CD14-positive monocyte (primary cell): ENCODE measurements around the gene KLHL41. TPM values are rescaled to one million over a fixed set of nuclear protein-coding genes. Genes with fewer than 3 reads are reported as not detected.

Experiments
- DNase-seq, 3 donors: peaks; one replicate each; pipeline ENCODE4 v3.0.0-alpha.2; 2011 to 2022
- H2AFZ ChIP-seq: 2 replicates; pipeline ENCODE4 v1.6.0; 2012; ENCODE audit warnings: mild to moderate bottlenecking, low read depth, low read length, inconsistent platforms; ENCODE audit not compliant: insufficient read depth, poor library complexity, severe bottlenecking
- H3K27ac ChIP-seq, 2 donors: 1 replicate in 1 of 2; 2 replicates in 1 of 2; pipeline ENCODE4 v1.5.1; 2012 to 2013; ENCODE audit warnings: low read length in 2 of 2, control low read depth in 1 of 2, inconsistent platforms in 1 of 2, low read depth in 1 of 2, mild to moderate bottlenecking in 1 of 2
- H3K27me3 ChIP-seq, 2 donors: one replicate each; pipeline versions ENCODE4 v1.6.0 to v1.6.1; 2011 to 2013; ENCODE audit warnings: low read length in 2 of 2; ENCODE audit not compliant: control insufficient read depth in 2 of 2, insufficient read depth in 2 of 2
- H3K36me3 ChIP-seq, 2 donors: replicated peaks in 1 of 2; 1 replicate in 1 of 2; 2 replicates in 1 of 2; pipeline versions ENCODE4 v1.5.1 to v1.6.1; 2012 to 2013; ENCODE audit warnings: low read length in 2 of 2, control low read depth in 1 of 2, inconsistent platforms in 1 of 2, mild to moderate bottlenecking in 1 of 2; ENCODE audit not compliant: insufficient read depth in 2 of 2, control insufficient read depth in 1 of 2
- H3K4me1 ChIP-seq, 2 donors: 1 replicate in 1 of 2; 2 replicates in 1 of 2; pipeline versions ENCODE4 v1.5.1 to v1.6.1; 2012 to 2013; ENCODE audit warnings: low read length in 2 of 2, control low read depth in 1 of 2, inconsistent platforms in 1 of 2, mild to moderate bottlenecking in 1 of 2, moderate library complexity in 1 of 2; ENCODE audit not compliant: insufficient read depth in 2 of 2, control insufficient read depth in 1 of 2
- H3K4me2 ChIP-seq: replicated peaks from 2 replicates; pipeline ENCODE3; 2012; ENCODE audit warnings: low read length, moderate library complexity, mild to moderate bottlenecking; ENCODE audit not compliant: poor library complexity, severe bottlenecking; ENCODE audit errors: extremely low read depth
- H3K4me3 ChIP-seq, 3 experiments: fragments of 200-600 bp in 1 of 3; sonication (generic) in 1 of 3; replicated peaks in 1 of 3; 1 replicate in 2 of 3; 2 replicates in 1 of 3; pipeline ENCODE4 v1.5.1; 2011 to 2013; ENCODE audit warnings: low read length in 3 of 3, mild to moderate bottlenecking in 3 of 3, control low read depth in 2 of 3, low read depth in 2 of 3, inconsistent platforms in 1 of 3, moderate library complexity in 1 of 3
- H3K79me2 ChIP-seq: 2 replicates; pipeline ENCODE4 v1.6.0; 2012; ENCODE audit warnings: mild to moderate bottlenecking, control low read depth, inconsistent platforms, low read length, moderate library complexity; ENCODE audit not compliant: insufficient read depth
- H3K9ac ChIP-seq: 2 replicates; pipeline ENCODE4 v1.6.0; 2017; ENCODE audit warnings: low read length, mild to moderate bottlenecking; ENCODE audit not compliant: insufficient read depth, poor library complexity, severe bottlenecking
- H3K9me3 ChIP-seq, 2 donors: replicated peaks in 1 of 2; 1 replicate in 1 of 2; 2 replicates in 1 of 2; pipeline versions ENCODE4 v1.5.1 to v1.6.1; 2012 to 2013; ENCODE audit warnings: low read length in 2 of 2, control low read depth in 1 of 2; ENCODE audit not compliant: control insufficient read depth in 1 of 2, insufficient read depth in 1 of 2
- H4K20me1 ChIP-seq: 2 replicates; pipeline ENCODE4 v1.6.0; 2012; ENCODE audit warnings: mild to moderate bottlenecking, low read length, control low read depth, moderate library complexity; ENCODE audit not compliant: insufficient read depth
- H3K27ac Mint-ChIP-seq, 7 donors: one replicate each; pipeline ENCODE4 v1.8.0; 2020; ENCODE audit warnings: mild to moderate bottlenecking in 7 of 7, mixed read lengths in 7 of 7, moderate library complexity in 6 of 7, inconsistent platforms in 2 of 7
- H3K27me3 Mint-ChIP-seq, 3 donors: one replicate each; pipeline ENCODE4 v1.8.0; 2021 to 2022; ENCODE audit warnings: low read depth in 3 of 3, mild to moderate bottlenecking in 3 of 3, mixed read lengths in 3 of 3, moderate library complexity in 3 of 3, inconsistent platforms in 1 of 3
- H3K36me3 Mint-ChIP-seq, 2 donors: one replicate each; pipeline ENCODE4 v1.8.0; 2020; ENCODE audit warnings: mixed read lengths in 2 of 2, inconsistent platforms in 1 of 2, mild to moderate bottlenecking in 1 of 2
- H3K4me1 Mint-ChIP-seq: one replicate; pipeline ENCODE4 v1.8.0; 2020; ENCODE audit warnings: mild to moderate bottlenecking, mixed read lengths
- H3K4me3 Mint-ChIP-seq, 2 donors: one replicate each; pipeline ENCODE4 v1.8.0; 2020; ENCODE audit warnings: mild to moderate bottlenecking in 2 of 2, mixed read lengths in 2 of 2, moderate library complexity in 1 of 2
- H3K9me3 Mint-ChIP-seq, 7 donors: one replicate each; pipeline ENCODE4 v1.8.0; 2020 to 2022; ENCODE audit warnings: mixed read lengths in 7 of 7, mild to moderate bottlenecking in 6 of 7, moderate library complexity in 6 of 7, inconsistent platforms in 2 of 7
- WGBS: methylation state at CpG from one replicate; pipeline ENCODE4 v1.1.5; 2013; ENCODE audit warnings: missing lambda C conversion rate; ENCODE audit not compliant: insufficient coverage; 5-methylcytosine and 5-hydroxymethylcytosine counted together
- intact Hi-C, 2 donors: fragments of 100-400 bp; cut with micrococcal nuclease; formaldehyde crosslinking; loops; one replicate each; pipeline versions ENCODE4 v1.15.0 to v1.15.1; 2023
- polyA plus RNA-seq, 3 donors: library from polyadenylated mRNA; depleted of rRNA in 1 of 3; unstranded in 2 of 3; stranded (reverse) in 1 of 3; fragments of 300-500 nt in 2 of 3; fragments of >200 nt in 1 of 3; fragmentation: Illumina TruSeq in 2 of 3; gene quantifications; 1 replicate in 2 of 3; 2 replicates in 1 of 3; pipeline ENCODE4 v1.2.3, GENCODE V29; 2012 to 2021
- TF ChIP-seq, protein P1 (sequence below): fragments of 200-600 bp; IDR thresholded peaks from one replicate; pipeline ENCODE4 v1.8.0; 2022; ENCODE audit warnings: antibody characterized with exemption, mild to moderate bottlenecking

Gene KLHL41
- polyA plus RNA-seq, 3 donors: not detected

DNA sequence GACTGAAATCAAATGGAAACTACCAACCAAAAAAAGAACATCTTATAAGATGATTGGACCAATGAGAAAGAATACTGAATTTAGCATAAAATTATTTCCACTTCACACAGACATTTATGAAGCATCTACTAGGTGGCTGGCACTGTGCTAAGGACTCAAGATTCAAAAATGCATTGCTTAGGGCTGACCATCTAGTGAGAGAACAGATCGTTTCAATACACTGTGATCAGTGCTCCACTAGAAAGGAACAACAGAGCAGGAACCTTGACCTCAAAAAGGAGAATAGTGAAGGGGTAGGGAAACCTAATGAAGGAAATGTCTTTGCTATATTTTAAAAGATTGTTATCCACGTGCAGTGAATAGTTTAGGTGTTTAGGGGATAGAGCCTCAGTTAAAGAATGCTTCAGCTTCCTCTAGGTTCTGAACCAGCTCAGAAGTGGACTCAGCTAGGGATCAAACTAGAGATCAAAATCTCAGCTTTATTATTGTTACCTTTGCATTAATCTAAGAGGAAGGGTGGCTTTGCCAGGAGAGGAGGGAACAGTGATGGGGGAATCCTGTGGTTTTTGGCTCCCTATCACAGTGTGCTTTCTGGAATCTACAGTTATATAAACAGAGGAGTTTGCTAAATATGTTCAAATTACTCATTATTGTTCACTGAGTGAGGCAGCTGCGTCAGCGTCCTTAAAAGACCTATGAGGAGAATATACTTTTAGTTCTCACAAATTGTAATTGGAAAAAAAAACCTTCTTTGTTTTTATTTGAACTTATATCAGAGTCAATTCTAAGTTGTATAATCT, 46.4 kb upstream of the KLHL41 start:
- Mint-ChIP-seq H3K4me1 (no peaks in the 10 kb centered on the region), H3K36me3 (no peaks in the 10 kb centered on the region), H3K9me3 (peaks cover 0 to 2% (median 0%) of the 10 kb centered on the region in 7 donors), H3K4me3 (no peak overlapping the region), H3K27ac (peak overlapping the region in 2 of 7 donors; percentile 60 to 66), H3K27me3 (no peaks in the 10 kb centered on the region)
- no peak overlapping the region for H2AFZ ChIP-seq
- H3K27ac ChIP-seq: no peak overlapping the region
- DNase-seq: no peak
- TF ChIP-seq, protein P1, sequence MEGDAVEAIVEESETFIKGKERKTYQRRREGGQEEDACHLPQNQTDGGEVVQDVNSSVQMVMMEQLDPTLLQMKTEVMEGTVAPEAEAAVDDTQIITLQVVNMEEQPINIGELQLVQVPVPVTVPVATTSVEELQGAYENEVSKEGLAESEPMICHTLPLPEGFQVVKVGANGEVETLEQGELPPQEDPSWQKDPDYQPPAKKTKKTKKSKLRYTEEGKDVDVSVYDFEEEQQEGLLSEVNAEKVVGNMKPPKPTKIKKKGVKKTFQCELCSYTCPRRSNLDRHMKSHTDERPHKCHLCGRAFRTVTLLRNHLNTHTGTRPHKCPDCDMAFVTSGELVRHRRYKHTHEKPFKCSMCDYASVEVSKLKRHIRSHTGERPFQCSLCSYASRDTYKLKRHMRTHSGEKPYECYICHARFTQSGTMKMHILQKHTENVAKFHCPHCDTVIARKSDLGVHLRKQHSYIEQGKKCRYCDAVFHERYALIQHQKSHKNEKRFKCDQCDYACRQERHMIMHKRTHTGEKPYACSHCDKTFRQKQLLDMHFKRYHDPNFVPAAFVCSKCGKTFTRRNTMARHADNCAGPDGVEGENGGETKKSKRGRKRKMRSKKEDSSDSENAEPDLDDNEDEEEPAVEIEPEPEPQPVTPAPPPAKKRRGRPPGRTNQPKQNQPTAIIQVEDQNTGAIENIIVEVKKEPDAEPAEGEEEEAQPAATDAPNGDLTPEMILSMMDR: no peak
- no peaks in the 10 kb centered on the region for H3K36me3 ChIP-seq
- H3K9ac ChIP-seq: no peak overlapping the region
- H3K4me1 ChIP-seq: no peaks in the 10 kb centered on the region
- H3K4me2 ChIP-seq: no peak overlapping the region
- H3K9me3 ChIP-seq: no peaks in the 10 kb centered on the region
- H3K4me3 ChIP-seq: no peak overlapping the region
- no peaks in the 10 kb centered on the region for H3K79me2 ChIP-seq
- WGBS: no CpG with 5 or more reads among the region's 4 CpGs
- intact Hi-C loops: no loop called here
- H4K20me1 ChIP-seq: no peaks in the 10 kb centered on the region
- H3K27me3 ChIP-seq: no peaks in the 10 kb centered on the region

DNA sequence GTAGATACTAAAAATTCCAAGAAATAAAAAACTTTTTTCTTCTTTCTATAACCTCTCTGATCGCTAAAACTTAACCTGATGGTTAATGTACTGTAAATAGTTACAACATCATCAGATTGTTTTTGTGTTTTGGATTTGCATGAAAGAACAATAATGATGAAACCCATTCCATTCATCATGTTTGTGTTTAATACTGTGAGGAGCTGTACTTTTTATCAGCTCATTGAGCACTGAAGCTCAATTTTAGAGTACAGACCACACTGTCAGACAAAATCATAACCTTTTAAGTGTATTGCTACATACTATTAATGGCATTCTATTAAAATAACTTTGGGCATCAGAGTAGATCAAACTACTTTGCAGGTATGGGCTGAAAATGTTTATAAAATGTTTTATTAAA, 45.0 kb upstream of the KLHL41 start:
- WGBS: no CpG with 5 or more reads among the region's 1 CpG
- Histone ChIP-seq H3K9me3 (no peaks in the 10 kb centered on the region), H3K4me1 (no peaks in the 10 kb centered on the region), H3K27ac (no peak overlapping the region), H3K36me3 (no peaks in the 10 kb centered on the region), H3K79me2 (no peaks in the 10 kb centered on the region), H3K9ac (no peak overlapping the region), H2AFZ (no peak overlapping the region), H3K27me3 (no peaks in the 10 kb centered on the region), H4K20me1 (no peaks in the 10 kb centered on the region), H3K4me3 (no peak overlapping the region), H3K4me2 (no peak overlapping the region)
- DNase-seq: no peak
- Mint-ChIP-seq H3K27me3 (no peaks in the 10 kb centered on the region), H3K4me3 (no peak overlapping the region), H3K36me3 (no peaks in the 10 kb centered on the region), H3K4me1 (no peaks in the 10 kb centered on the region), H3K27ac (no peak overlapping the region), H3K9me3 (no peaks in the 10 kb centered on the region)
- intact Hi-C loops: no loop called here
- TF ChIP-seq, protein P1: no peak
